OCI-LY7 (cell line): ENCODE results near the gene RBMS1. TPM values are rescaled to one million over a fixed set of nuclear protein-coding genes. Genes with fewer than 3 reads are reported as not detected.

Source experiments
- BruUV-seq: library from RNA; stranded (reverse); fragments of 400-500 nt; replicated peaks from 2 replicates; lab custom pipeline; 2021; lab: Mats Ljungman, UMichigan
- CTCF ChIA-PET: fragments of 300-600 bp; sonication (Branson Sonifier 250); formaldehyde crosslinking; loops from one replicate; lab custom pipeline; 2022; ENCODE audit warnings: antibody characterized with exemption; ENCODE audit not compliant: unreplicated experiment; lab: Charles Lee
- POLR2A ChIA-PET: fragments of 300-600 bp; sonication (Branson Sonifier 250); formaldehyde crosslinking; loops from one replicate; lab custom pipeline; 2022; ENCODE audit warnings: antibody characterized with exemption; lab: Charles Lee
- DNase-seq: peaks from one replicate; pipeline ENCODE4 v3.0.0-alpha.2; 2015; ENCODE audit warnings: low spot score
- H2AFZ ChIP-seq: fragments of 200-600 bp; sonication (generic), shearing (Covaris generic); 2 replicates; pipeline ENCODE4 v1.6.1; 2014; ENCODE audit warnings: mild to moderate bottlenecking, antibody characterized with exemption, low read length, moderate library complexity
- H3K27ac ChIP-seq: fragments of 200-600 bp; sonication (generic); 2 replicates; pipeline ENCODE4 v1.5.1; 2014; ENCODE audit warnings: mixed run types, low read depth, mild to moderate bottlenecking, moderate library complexity, low read length, inconsistent platforms; ENCODE audit not compliant: poor library complexity, severe bottlenecking
- H3K36me3 ChIP-seq: fragments of 200-600 bp; sonication (generic); 2 replicates; pipeline ENCODE4 v1.6.1; 2014; ENCODE audit warnings: mild to moderate bottlenecking, antibody characterized with exemption, low read length, moderate library complexity, mixed read lengths; ENCODE audit not compliant: insufficient read depth
- H3K4me1 ChIP-seq: fragments of 200-600 bp; sonication (generic); 2 replicates; pipeline ENCODE4 v1.5.1; 2014; ENCODE audit warnings: mild to moderate bottlenecking, low read length; ENCODE audit not compliant: insufficient read depth, poor library complexity, severe bottlenecking
- H3K4me2 ChIP-seq: fragments of 200-600 bp; sonication (generic); 2 replicates; pipeline ENCODE4 v1.6.1; 2014; ENCODE audit warnings: mild to moderate bottlenecking, low read length
- H3K4me3 ChIP-seq: fragments of 200-600 bp; sonication (generic); 2 replicates; pipeline ENCODE4 v1.5.1; 2014; ENCODE audit warnings: mild to moderate bottlenecking, low read depth, low read length; ENCODE audit not compliant: poor library complexity, severe bottlenecking
- H3K79me2 ChIP-seq: fragments of 200-600 bp; sonication (generic); 2 replicates; pipeline ENCODE4 v1.6.1; 2016; ENCODE audit warnings: low read depth, mild to moderate bottlenecking, low read length, moderate library complexity, mixed read lengths; ENCODE audit not compliant: insufficient read depth
- H3K9me2 ChIP-seq: fragments of 200-600 bp; sonication (generic); 2 replicates; pipeline ENCODE4 v1.6.1; 2016; ENCODE audit warnings: mild to moderate bottlenecking, low read length, mixed read lengths; ENCODE audit not compliant: insufficient read depth
- H3K9me3 ChIP-seq: fragments of 200-600 bp; sonication (generic); 2 replicates; pipeline ENCODE4 v1.6.1; 2014; ENCODE audit warnings: mild to moderate bottlenecking, mixed run types, low read length, mixed read lengths
- H4K20me1 ChIP-seq: fragments of 200-600 bp; sonication (generic); 2 replicates; pipeline ENCODE4 v1.6.1; 2014; ENCODE audit warnings: mild to moderate bottlenecking, antibody characterized with exemption, low read length, moderate library complexity, mixed read lengths; ENCODE audit not compliant: insufficient read depth
- EZH2phosphoT487 ChIP-seq: fragments of 200-600 bp; sonication (generic); IDR thresholded peaks from 2 replicates; pipeline ENCODE4 v1.6.1; 2018; ENCODE audit warnings: low read depth, borderline replicate concordance, mild to moderate bottlenecking, mixed run types, antibody characterized with exemption, low read length, moderate library complexity, mixed read lengths
- intact Hi-C: fragments of 100-400 bp; cut with micrococcal nuclease; formaldehyde crosslinking; loops from one replicate; pipeline ENCODE4 v1.10.0; 2022; ENCODE audit not compliant: unreplicated experiment
- total RNA-seq, 2 experiments: library from RNA; depleted of rRNA in 1 of 2; stranded (reverse); fragments of >200 nt in 1 of 2; shearing (Covaris generic) in 1 of 2; gene quantifications; 2 replicates each; pipeline ENCODE4 v1.2.3, GENCODE V29; 2014 to 2022
- TF ChIP-seq, protein P1 (sequence below): fragments of 200-600 bp; sonication (generic); conservative IDR thresholded peaks from 2 replicates; pipeline ENCODE4 v1.5.1; 2014; ENCODE audit warnings: mild to moderate bottlenecking, antibody characterized with exemption, low read length, moderate library complexity, mixed read lengths

The RBMS1 gene
- total RNA-seq, 2 experiments from 2014 or later, result 29.5 to 35.7 TPM

DNA sequence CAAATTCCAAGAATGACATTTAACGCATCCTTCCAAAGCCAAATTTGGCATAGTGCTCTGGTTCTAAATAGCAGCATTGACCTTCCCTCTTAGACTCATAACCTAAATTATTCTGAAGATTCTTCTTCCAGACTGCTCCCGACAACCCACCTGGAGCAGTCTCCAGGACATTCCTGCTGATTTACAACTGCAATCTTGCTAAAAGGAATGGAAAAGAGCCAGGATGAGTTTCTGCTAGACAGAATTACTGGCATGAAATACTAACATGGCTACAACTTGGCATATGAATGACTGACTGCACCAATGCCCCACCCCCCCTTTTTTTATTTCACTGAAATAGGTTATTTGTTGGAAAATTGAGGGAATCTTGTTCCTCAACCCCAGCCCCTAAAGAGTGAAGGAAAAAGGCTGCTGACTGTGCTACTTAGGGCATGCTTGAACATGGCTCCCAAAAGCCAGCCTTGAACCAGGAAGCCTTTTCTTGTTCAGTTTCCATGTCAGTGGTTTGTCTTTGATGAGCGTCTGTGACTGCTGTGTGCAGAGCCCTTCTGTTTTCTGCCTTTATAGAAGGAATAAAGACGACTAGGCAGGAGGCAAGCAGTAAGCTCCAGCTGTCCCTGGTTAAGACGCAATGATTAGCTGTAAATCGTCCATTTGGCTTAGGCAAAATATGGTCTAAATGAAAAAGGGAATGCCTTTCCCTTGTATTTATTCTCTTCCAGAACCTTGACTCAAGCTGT, 246.1 kb downstream of the RBMS1 start:
- intact Hi-C loops, result no loop called here
- Histone ChIP-seq H3K36me3 (no peaks in the 10 kb centered on the region), H3K4me3 (no peak overlapping the region), H3K9me2 (no peaks in the 10 kb centered on the region), H3K4me2 (no peak overlapping the region), H3K27ac (no peak overlapping the region), H3K4me1 (no peaks in the 10 kb centered on the region), H4K20me1 (no peaks in the 10 kb centered on the region), H2AFZ (no peak overlapping the region), H3K9me3 (no peaks in the 10 kb centered on the region), H3K79me2 (no peaks in the 10 kb centered on the region)
- TF ChIP-seq EZH2phosphoT487, result no peak
- TF ChIP-seq, protein P1, sequence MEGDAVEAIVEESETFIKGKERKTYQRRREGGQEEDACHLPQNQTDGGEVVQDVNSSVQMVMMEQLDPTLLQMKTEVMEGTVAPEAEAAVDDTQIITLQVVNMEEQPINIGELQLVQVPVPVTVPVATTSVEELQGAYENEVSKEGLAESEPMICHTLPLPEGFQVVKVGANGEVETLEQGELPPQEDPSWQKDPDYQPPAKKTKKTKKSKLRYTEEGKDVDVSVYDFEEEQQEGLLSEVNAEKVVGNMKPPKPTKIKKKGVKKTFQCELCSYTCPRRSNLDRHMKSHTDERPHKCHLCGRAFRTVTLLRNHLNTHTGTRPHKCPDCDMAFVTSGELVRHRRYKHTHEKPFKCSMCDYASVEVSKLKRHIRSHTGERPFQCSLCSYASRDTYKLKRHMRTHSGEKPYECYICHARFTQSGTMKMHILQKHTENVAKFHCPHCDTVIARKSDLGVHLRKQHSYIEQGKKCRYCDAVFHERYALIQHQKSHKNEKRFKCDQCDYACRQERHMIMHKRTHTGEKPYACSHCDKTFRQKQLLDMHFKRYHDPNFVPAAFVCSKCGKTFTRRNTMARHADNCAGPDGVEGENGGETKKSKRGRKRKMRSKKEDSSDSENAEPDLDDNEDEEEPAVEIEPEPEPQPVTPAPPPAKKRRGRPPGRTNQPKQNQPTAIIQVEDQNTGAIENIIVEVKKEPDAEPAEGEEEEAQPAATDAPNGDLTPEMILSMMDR, result no peak
- ChIA-PET POLR2A (interaction anchor here (0.6 to 0.9 kb wide), 3 partner anchors 21 to 67 kb away, joined by 3 to 4 read pairs (median 3); no protein-coding TSS in a partner anchor), CTCF (no interaction called here)
- DNase-seq, result no peak
- BruUV-seq, result no TSS peak

DNA sequence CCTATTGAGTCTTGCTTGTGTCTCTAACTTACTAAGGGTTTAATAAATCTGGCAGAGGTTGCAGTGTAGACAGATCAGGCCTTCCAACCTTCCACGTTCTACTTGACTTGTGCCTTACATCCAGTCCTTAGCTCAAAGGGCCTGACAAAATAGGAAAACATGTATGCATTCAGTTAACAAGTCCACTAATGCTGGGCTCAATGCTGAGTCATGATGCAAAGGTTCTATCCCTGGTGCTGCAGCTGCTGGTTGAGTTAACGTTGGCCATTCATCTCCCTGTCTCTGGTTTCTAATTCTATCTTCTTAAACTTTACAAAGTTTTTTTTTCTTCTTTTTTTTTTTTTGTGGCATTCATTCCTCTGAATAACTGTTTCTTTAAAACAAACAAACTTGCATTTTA, 247.3 kb downstream of the RBMS1 start:
- H3K4me3 ChIP-seq, result no peak overlapping the region
- CTCF ChIA-PET, result no interaction called here

More for the DNA sequence above, 247.3 kb downstream of the RBMS1 start:
- DNase-seq, result no peak
- Histone ChIP-seq H3K27ac (no peak overlapping the region), H3K9me2 (no peaks in the 10 kb centered on the region), H2AFZ (no peak overlapping the region), H4K20me1 (no peaks in the 10 kb centered on the region), H3K79me2 (no peaks in the 10 kb centered on the region), H3K9me3 (no peaks in the 10 kb centered on the region), H3K36me3 (no peaks in the 10 kb centered on the region), H3K4me2 (no peak overlapping the region), H3K4me1 (no peaks in the 10 kb centered on the region)
- intact Hi-C loops, result no loop called here
- TF ChIP-seq, protein P1, result no peak
- TF ChIP-seq EZH2phosphoT487, result no peak
- POLR2A ChIA-PET, result interaction anchor here (0.5 to 0.6 kb wide), 2 partner anchors 54 to 276 kb away, joined by 4 to 6 read pairs; no protein-coding TSS in a partner anchor
- BruUV-seq, result no TSS peak
